GM23338 (cell line): ENCODE data around the gene STARD3. TPM values are rescaled to one million over a fixed set of nuclear protein-coding genes. Genes with fewer than 3 reads are reported as not detected.

Experiments used
- ATAC-seq: fragments of 200-7000 bp; cut with Tn5 transposase; 3 replicates; pipeline ENCODE4 v1.9.1; 2020
- DNase-seq: peaks from one replicate; pipeline ENCODE4 v3.0.0-alpha.2; 2015; ENCODE audit warnings: low spot score
- H2AFZ ChIP-seq: fragments of 200-600 bp; sonication (generic); 2 replicates; pipeline ENCODE4 v1.8.0; 2016; ENCODE audit warnings: antibody characterized with exemption, mild to moderate bottlenecking, moderate library complexity
- H3F3A ChIP-seq: fragments of 200-600 bp; sonication (generic); replicated peaks from 2 replicates; pipeline ENCODE4 v1.8.0; 2017; ENCODE audit warnings: antibody characterized with exemption, mixed run types, low read depth
- H3K27ac ChIP-seq: fragments of 200-600 bp; sonication (generic); 2 replicates; pipeline ENCODE4 v1.6.1; 2016; ENCODE audit warnings: low read depth
- H3K27me3 ChIP-seq: fragments of 200-600 bp; sonication (generic); 2 replicates; pipeline ENCODE4 v1.8.0; 2016; ENCODE audit warnings: mild to moderate bottlenecking, mixed run types, moderate library complexity; ENCODE audit not compliant: insufficient read depth
- H3K36me3 ChIP-seq: fragments of 200-600 bp; sonication (generic); 2 replicates; pipeline ENCODE4 v1.8.0; 2016; ENCODE audit warnings: mild to moderate bottlenecking; ENCODE audit not compliant: insufficient read depth
- H3K4me1 ChIP-seq: fragments of 200-600 bp; sonication (generic); 2 replicates; pipeline ENCODE4 v1.8.0; 2016; ENCODE audit warnings: mild to moderate bottlenecking, moderate library complexity; ENCODE audit not compliant: insufficient read depth
- H3K4me2 ChIP-seq: fragments of 200-600 bp; sonication (generic); 2 replicates; pipeline ENCODE4 v1.7.1; 2017; ENCODE audit warnings: mixed run types
- H3K4me3 ChIP-seq: fragments of 200-600 bp; sonication (generic); 2 replicates; pipeline ENCODE4 v1.6.1; 2016; ENCODE audit warnings: mixed run types
- H3K79me2 ChIP-seq: fragments of 200-600 bp; sonication (generic); replicated peaks from 2 replicates; pipeline ENCODE4 v1.8.0; 2017; ENCODE audit warnings: mild to moderate bottlenecking; ENCODE audit not compliant: insufficient read depth
- H3K9me2 ChIP-seq: fragments of 200-600 bp; sonication (generic); 2 replicates; pipeline ENCODE4 v1.8.0; 2017; ENCODE audit not compliant: insufficient read depth
- H4K20me1 ChIP-seq: fragments of 200-600 bp; sonication (generic); replicated peaks from 2 replicates; pipeline ENCODE4 v1.8.0; 2017; ENCODE audit warnings: mild to moderate bottlenecking; ENCODE audit not compliant: insufficient read depth
- H3K27ac Mint-ChIP-seq: 2 replicates; pipeline ENCODE4 v1.8.0; 2020; ENCODE audit warnings: inconsistent platforms, mild to moderate bottlenecking, moderate library complexity, mixed read lengths
- H3K27me3 Mint-ChIP-seq: 3 replicates; pipeline ENCODE4 v1.8.0; 2022; ENCODE audit warnings: low read depth, mild to moderate bottlenecking, moderate library complexity, mixed read lengths, inconsistent platforms; ENCODE audit not compliant: insufficient read depth, poor library complexity
- H3K36me3 Mint-ChIP-seq: 3 replicates; pipeline ENCODE4 v1.8.0; 2021; ENCODE audit warnings: low read depth, mild to moderate bottlenecking, inconsistent platforms, moderate library complexity, mixed read lengths
- H3K4me1 Mint-ChIP-seq: 3 replicates; pipeline ENCODE4 v1.8.0; 2020; ENCODE audit warnings: mild to moderate bottlenecking, inconsistent platforms, mixed read lengths
- H3K4me3 Mint-ChIP-seq: 3 replicates; pipeline ENCODE4 v1.8.0; 2021; ENCODE audit warnings: moderate library complexity, mild to moderate bottlenecking, inconsistent platforms, mixed read lengths
- H3K9me3 Mint-ChIP-seq: 3 replicates; pipeline ENCODE4 v1.8.0; 2020; ENCODE audit warnings: moderate library complexity, mild to moderate bottlenecking, inconsistent platforms, mixed read lengths
- ETS1 ChIP-seq: IDR thresholded peaks from 2 replicates; pipeline ENCODE4 v1.6.1; 2016; ENCODE audit warnings: antibody characterized with exemption
- EZH2 ChIP-seq: fragments of 200-600 bp; sonication (generic); IDR thresholded peaks from one replicate; pipeline ENCODE4 v1.8.0; 2017; ENCODE audit warnings: antibody characterized with exemption, mild to moderate bottlenecking, low read depth; ENCODE audit not compliant: unreplicated experiment
- EZH2phosphoT487 ChIP-seq: fragments of 200-600 bp; sonication (generic); IDR thresholded peaks from one replicate; pipeline ENCODE4 v1.8.1; 2018; ENCODE audit warnings: antibody characterized with exemption; ENCODE audit not compliant: unreplicated experiment
- JUNB ChIP-seq: IDR thresholded peaks from one replicate; pipeline ENCODE4 v1.6.1; 2016; ENCODE audit warnings: antibody characterized with exemption; ENCODE audit not compliant: unreplicated experiment
- POLR2AphosphoS5 ChIP-seq: IDR thresholded peaks from 2 replicates; pipeline ENCODE4 v1.6.1; 2016; ENCODE audit warnings: antibody characterized with exemption, low read depth
- ZNF114 ChIP-seq: fragments of 250-450 bp; sonication (Bioruptor Pico); IDR thresholded peaks from 2 replicates; pipeline ENCODE4 v1.5.0; 2020; ENCODE audit warnings: mild to moderate bottlenecking, moderate library complexity
- polyA plus RNA-seq: library from polyadenylated mRNA; unstranded; fragments of >200 nt; fragmentation: Nextera tagmentation; extraction: Ambion mirVana; gene quantifications from 2 replicates; pipeline ENCODE4 v1.2.1, GENCODE V29; 2016
- total RNA-seq: library from RNA; depleted of rRNA; stranded (reverse); fragments of >200 nt; shearing (Covaris generic); gene quantifications from 2 replicates; pipeline ENCODE4 v1.2.3, GENCODE V29; 2014
- TF ChIP-seq, protein P1 (sequence below): fragments of 250-450 bp; sonication (Bioruptor Pico); IDR thresholded peaks from 2 replicates; pipeline ENCODE4 v1.5.0; 2020; ENCODE audit warnings: mild to moderate bottlenecking, moderate library complexity
- TF ChIP-seq, protein P2 (sequence below): IDR thresholded peaks from one replicate; pipeline ENCODE4 v1.6.1; 2018; ENCODE audit warnings: antibody characterized with exemption; ENCODE audit not compliant: unreplicated experiment

Gene STARD3
- total and polyA plus RNA-seq, 2 experiments from 2014 or later = 26.4 to 53.3 TPM

- Mint-ChIP-seq H3K4me1 (peaks cover 70% of the 10 kb centered on the region), H3K9me3 (no peaks in the 10 kb centered on the region), H3K27ac (peak overlapping the region; percentile 35; the same call in 1 of the 2 replicates), H3K36me3 (no peaks in the 10 kb centered on the region; the same call in 1 of the 3 replicates), H3K4me3 (no peak overlapping the region), H3K27me3 (peaks cover 19% of the 10 kb centered on the region)
- ATAC-seq (no peak), DNase-seq (no peak)
- Histone ChIP-seq H3K79me2 (peaks cover 77% of the 10 kb centered on the region), H3K27me3 (no peaks in the 10 kb centered on the region), H3K4me2 (no peak overlapping the region), H3K36me3 (no peaks in the 10 kb centered on the region), H3K4me1 (peaks cover 55% of the 10 kb centered on the region), H3K9me2 (no peaks in the 10 kb centered on the region), H3K27ac (no peak overlapping the region), H2AFZ (no peak overlapping the region), H3F3A (peaks cover 24% of the 10 kb centered on the region; the same call in 1 of the 2 replicates), H3K4me3 (no peak overlapping the region), H4K20me1 (peaks cover 22% of the 10 kb centered on the region)
- TF ChIP-seq EZH2 (no peak), ETS1 (no peak), ZNF114 (CRISPR knock-in tag) (no peak), POLR2AphosphoS5 (no peak), JUNB (no peak), EZH2phosphoT487 (no peak)
- TF ChIP-seq, protein P1, sequence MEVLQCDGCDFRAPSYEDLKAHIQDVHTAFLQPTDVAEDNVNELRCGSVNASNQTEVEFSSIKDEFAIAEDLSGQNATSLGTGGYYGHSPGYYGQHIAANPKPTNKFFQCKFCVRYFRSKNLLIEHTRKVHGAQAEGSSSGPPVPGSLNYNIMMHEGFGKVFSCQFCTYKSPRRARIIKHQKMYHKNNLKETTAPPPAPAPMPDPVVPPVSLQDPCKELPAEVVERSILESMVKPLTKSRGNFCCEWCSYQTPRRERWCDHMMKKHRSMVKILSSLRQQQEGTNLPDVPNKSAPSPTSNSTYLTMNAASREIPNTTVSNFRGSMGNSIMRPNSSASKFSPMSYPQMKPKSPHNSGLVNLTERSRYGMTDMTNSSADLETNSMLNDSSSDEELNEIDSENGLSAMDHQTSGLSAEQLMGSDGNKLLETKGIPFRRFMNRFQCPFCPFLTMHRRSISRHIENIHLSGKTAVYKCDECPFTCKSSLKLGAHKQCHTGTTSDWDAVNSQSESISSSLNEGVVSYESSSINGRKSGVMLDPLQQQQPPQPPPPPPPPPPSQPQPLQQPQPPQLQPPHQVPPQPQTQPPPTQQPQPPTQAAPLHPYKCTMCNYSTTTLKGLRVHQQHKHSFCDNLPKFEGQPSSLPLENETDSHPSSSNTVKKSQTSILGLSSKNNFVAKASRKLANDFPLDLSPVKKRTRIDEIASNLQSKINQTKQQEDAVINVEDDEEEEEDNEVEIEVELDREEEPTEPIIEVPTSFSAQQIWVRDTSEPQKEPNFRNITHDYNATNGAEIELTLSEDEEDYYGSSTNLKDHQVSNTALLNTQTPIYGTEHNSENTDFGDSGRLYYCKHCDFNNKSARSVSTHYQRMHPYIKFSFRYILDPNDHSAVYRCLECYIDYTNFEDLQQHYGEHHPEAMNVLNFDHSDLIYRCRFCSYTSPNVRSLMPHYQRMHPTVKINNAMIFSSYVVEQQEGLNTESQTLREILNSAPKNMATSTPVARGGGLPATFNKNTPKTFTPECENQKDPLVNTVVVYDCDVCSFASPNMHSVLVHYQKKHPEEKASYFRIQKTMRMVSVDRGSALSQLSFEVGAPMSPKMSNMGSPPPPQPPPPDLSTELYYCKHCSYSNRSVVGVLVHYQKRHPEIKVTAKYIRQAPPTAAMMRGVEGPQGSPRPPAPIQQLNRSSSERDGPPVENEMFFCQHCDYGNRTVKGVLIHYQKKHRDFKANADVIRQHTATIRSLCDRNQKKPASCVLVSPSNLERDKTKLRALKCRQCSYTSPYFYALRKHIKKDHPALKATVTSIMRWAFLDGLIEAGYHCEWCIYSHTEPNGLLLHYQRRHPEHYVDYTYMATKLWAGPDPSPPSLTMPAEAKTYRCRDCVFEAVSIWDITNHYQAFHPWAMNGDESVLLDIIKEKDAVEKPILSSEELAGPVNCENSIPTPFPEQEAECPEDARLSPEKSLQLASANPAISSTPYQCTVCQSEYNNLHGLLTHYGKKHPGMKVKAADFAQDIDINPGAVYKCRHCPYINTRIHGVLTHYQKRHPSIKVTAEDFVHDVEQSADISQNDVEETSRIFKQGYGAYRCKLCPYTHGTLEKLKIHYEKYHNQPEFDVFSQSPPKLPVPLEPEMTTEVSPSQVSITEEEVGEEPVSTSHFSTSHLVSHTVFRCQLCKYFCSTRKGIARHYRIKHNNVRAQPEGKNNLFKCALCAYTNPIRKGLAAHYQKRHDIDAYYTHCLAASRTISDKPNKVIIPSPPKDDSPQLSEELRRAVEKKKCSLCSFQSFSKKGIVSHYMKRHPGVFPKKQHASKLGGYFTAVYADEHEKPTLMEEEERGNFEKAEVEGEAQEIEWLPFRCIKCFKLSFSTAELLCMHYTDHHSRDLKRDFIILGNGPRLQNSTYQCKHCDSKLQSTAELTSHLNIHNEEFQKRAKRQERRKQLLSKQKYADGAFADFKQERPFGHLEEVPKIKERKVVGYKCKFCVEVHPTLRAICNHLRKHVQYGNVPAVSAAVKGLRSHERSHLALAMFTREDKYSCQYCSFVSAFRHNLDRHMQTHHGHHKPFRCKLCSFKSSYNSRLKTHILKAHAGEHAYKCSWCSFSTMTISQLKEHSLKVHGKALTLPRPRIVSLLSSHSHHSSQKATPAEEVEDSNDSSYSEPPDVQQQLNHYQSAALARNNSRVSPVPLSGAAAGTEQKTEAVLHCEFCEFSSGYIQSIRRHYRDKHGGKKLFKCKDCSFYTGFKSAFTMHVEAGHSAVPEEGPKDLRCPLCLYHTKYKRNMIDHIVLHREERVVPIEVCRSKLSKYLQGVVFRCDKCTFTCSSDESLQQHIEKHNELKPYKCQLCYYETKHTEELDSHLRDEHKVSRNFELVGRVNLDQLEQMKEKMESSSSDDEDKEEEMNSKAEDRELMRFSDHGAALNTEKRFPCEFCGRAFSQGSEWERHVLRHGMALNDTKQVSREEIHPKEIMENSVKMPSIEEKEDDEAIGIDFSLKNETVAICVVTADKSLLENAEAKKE = no peak
- TF ChIP-seq, protein P2, sequence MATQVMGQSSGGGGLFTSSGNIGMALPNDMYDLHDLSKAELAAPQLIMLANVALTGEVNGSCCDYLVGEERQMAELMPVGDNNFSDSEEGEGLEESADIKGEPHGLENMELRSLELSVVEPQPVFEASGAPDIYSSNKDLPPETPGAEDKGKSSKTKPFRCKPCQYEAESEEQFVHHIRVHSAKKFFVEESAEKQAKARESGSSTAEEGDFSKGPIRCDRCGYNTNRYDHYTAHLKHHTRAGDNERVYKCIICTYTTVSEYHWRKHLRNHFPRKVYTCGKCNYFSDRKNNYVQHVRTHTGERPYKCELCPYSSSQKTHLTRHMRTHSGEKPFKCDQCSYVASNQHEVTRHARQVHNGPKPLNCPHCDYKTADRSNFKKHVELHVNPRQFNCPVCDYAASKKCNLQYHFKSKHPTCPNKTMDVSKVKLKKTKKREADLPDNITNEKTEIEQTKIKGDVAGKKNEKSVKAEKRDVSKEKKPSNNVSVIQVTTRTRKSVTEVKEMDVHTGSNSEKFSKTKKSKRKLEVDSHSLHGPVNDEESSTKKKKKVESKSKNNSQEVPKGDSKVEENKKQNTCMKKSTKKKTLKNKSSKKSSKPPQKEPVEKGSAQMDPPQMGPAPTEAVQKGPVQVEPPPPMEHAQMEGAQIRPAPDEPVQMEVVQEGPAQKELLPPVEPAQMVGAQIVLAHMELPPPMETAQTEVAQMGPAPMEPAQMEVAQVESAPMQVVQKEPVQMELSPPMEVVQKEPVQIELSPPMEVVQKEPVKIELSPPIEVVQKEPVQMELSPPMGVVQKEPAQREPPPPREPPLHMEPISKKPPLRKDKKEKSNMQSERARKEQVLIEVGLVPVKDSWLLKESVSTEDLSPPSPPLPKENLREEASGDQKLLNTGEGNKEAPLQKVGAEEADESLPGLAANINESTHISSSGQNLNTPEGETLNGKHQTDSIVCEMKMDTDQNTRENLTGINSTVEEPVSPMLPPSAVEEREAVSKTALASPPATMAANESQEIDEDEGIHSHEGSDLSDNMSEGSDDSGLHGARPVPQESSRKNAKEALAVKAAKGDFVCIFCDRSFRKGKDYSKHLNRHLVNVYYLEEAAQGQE = no peak
These were observed 4.9 kb downstream of the STARD3 start for GRCh38 chr17:39641883-39642282.
